GM12875 (cell line): ENCODE measurements around the gene OGT.
"Not testable (repeated sequence)": the region's sequence is repeated elsewhere in the genome, so short reads cannot be mapped to it uniquely, and the experiment has no call there.

Experiments
- H3K4me3 ChIP-seq: one replicate; pipeline ENCODE4 v1.5.1; 2011; ENCODE audit warnings: low read depth, low read length, control low read depth
- TF ChIP-seq, protein P1 (sequence below): IDR thresholded peaks from 2 replicates; pipeline ENCODE4 v1.5.1; 2011; ENCODE audit warnings: low read depth, mild to moderate bottlenecking, control low read depth, inconsistent platforms, low read length, moderate library complexity, borderline replicate concordance; ENCODE audit not compliant: insufficient read depth

Gene OGT

DNA sequence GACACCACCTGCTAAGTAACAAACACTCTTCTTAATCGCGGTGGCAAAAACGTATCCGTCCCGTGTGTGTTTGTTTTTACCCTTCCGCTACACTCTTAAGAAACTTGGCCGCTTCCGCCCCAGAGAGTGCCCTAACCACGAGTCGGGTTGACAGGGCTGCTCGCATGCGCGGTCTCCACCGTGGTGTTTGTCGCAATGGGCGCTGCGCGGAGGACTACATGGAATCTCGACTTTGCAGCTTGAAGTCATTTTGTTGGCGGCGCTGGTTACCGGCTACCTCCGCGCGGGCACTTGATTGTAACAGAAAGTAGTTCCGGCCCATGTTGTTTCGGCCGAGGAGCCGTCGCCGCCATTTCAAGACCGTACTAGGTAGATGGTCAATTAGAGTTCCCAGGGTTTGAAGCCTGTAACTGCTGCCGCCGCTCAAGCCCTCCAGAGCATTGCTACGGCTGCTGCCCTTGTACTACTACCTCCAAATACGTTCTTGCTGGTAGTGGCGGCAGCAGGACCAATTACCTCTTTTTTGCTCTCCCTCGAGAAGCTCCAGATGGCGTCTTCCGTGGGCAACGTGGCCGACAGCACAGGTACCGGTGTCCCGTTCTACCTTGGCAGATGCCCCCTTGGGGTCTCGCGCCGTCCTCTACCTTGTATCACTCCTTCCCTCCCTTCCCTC, at the start of gene OGT:
TSS of gene OGT (plus strand) at position 352 of the 673 bp plus-strand sequence. CDS start at position 548, 196 bp downstream.
- TF ChIP-seq, protein P1, sequence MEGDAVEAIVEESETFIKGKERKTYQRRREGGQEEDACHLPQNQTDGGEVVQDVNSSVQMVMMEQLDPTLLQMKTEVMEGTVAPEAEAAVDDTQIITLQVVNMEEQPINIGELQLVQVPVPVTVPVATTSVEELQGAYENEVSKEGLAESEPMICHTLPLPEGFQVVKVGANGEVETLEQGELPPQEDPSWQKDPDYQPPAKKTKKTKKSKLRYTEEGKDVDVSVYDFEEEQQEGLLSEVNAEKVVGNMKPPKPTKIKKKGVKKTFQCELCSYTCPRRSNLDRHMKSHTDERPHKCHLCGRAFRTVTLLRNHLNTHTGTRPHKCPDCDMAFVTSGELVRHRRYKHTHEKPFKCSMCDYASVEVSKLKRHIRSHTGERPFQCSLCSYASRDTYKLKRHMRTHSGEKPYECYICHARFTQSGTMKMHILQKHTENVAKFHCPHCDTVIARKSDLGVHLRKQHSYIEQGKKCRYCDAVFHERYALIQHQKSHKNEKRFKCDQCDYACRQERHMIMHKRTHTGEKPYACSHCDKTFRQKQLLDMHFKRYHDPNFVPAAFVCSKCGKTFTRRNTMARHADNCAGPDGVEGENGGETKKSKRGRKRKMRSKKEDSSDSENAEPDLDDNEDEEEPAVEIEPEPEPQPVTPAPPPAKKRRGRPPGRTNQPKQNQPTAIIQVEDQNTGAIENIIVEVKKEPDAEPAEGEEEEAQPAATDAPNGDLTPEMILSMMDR, result no peak
- peak within 1 kb of the TSS; percentile 73 for H3K4me3 ChIP-seq

DNA sequence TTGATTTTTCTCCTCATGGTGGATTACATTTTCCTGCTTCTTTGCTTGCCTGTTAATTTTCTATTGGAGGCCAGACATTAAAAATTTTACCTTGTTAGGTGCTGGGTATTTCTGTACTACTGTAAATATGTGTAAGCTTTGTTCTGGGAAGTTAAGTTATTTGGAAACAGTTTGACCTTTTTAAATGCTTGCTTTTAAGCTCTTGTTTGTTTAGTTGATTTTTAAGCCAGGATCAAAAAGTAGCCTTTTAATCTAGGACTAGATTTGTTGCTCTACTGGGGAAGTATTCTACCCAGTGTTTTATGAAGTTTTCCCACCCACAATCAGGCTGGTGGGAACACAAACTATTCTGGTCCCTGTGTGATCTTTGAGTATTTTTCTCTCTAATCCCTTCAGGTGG, 45.1 kb upstream of the OGT start:
- no peak overlapping the region for H3K4me3 ChIP-seq
- TF ChIP-seq, protein P1, result no peak

DNA sequence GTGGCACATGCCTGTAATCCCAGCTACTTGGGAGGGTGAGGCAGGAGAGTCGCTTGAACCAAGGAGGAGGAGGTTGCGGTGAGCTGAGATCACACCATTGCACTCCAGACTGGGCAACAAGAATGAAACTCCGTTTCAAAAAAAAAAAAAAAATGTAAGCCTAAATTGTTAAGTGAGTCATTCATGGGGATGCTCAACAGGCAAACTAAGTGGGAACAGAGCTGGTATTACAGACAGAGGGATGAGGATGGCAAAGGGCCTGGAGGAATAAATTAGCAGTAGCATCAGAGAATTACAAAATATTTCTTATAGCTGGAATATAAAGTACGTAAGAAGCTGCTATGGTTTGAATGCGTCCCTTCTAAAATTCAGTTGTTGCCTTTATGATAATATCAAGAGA, 43.4 kb upstream of the OGT start:
- no peak overlapping the region for H3K4me3 ChIP-seq
- TF ChIP-seq, protein P1, result no peak

DNA sequence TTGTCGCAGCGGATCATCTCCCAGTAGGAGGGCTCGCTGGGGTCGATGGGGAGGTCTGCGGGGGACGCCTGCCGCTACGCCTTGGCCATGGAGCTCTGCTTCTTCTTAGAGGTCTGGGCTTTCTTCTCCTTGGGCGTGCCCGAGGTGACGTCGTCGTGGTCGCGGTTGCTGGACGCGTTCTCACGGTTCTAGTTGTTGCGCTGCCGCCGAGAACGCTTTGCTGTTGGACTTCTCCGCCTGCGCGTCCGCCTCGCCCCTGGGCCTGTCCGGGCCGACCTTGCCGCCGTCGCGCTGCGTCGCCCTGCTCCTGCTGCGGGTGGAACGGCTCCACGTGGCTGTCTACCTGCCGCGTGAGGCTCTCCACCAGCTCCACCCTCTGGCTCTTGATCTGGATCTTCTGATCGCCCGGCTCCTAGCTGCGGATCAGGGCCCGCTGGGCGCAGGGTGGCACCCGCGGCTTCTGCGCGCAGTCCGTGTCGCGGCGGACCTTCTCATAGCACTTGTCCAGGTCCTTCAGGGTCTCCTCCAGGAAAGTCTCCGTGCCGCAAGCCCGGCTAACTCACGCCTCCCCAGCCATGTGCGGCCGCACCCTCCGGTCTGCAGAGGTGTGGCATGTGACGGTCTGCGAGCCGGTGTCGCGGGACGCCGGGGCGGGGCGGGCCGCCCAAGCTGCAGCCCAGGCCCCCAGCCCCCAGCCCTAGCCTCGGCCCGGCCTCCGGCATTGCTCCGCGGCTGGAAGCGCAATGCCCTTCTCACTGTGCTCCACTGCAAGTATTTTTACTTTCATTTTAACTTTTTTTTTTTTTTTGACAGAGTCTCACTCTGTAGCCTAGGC, 40.5 kb upstream of the OGT start:
- TF ChIP-seq, protein P1, result no peak
- H3K4me3 ChIP-seq, result peak overlapping the region; percentile 52

DNA sequence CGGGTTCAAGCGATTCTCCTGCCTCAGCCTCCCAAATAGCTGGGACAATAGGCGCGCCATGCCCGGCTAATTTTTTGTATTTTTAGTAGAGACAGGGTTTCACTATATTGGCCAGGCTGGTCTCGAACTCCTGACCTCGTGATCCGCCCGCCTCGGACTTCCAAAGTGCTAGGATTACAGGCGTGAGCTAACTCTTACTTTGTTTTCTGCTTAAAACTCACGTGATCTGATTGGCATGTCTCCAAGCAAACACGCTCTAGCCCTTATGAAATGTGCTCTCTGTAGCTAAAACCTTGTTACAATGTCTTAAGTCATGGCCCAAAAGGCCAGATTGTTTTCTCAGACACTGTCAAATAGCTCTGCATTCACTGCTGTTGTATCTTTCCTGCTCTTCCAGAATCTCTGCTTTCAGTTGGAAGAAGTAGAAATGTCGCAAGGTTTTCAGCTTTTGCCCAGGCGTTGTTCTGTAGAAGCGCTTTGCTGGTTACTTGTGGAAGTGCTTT, 39.7 kb upstream of the OGT start:
- TF ChIP-seq, protein P1, result no peak
- H3K4me3 ChIP-seq, result no peak overlapping the region

DNA sequence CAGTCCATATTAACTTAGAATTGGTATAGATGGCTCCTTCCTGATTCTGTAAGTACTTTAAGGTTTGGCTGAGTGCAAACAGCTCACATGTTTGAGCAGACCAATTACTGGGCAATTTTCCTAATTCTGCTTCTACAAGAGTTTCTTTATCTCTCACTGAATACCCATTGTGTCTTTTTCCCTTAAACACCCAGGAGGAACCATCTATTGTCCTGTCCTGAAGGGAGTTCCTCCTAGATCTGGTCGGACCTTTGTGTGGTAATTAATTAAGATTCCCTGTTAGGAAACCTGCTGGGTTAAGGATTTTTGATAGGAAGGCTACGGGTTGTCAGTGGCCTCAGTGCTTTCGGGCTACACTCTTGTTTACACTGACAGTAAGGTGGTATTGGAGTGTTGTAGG, 36.9 kb upstream of the OGT start:
- H3K4me3 ChIP-seq, result not testable (repeated sequence)

DNA sequence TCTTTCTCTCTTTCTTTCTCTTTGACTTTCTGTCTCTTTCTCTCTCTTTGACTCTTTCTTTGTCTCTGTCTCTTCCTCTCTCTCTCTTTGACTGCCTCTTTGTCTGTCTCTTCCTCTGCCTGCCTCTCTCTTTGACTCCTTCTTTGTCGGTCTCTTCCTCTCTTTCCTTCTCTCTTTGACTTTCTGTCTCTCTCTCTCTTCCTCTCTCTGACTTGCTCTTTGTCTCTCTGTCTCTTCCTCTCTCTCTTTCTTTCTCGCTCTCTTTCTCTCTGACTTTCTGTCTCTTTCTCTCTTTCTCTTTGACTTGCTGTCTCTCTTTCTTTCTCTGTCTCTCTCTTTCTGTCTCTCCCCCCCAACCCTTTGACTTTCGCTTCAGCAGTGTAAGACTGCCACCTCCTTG, 36.4 kb upstream of the OGT start:
- no peak overlapping the region for H3K4me3 ChIP-seq
- TF ChIP-seq, protein P1, result no peak

DNA sequence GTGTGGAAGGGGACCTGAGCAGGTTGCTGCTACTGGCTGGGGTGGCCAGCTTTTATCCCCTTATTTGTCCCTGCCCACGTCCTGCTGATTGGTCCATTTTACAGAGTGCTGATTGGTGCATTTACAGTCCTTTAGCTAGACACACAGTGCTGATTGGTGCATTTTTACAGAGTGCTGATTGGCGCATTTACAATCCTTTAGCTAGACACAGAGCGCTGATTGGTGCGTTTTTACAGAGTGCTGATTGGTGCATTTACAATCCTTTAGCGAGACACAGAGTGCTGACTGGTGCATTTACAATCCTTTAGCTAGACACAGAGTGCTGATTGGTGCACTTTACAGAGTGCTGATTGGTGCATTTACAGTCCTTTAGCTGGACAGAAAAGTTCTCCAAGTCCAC, 30.8 kb upstream of the OGT start:
- H3K4me3 ChIP-seq, result not testable (repeated sequence)
